Subcutaneous adipose tissue (tissue), 4 donors: Measurements from ENCODE around the gene NR6A1. TPM values are rescaled to one million over a fixed set of nuclear protein-coding genes. Genes with fewer than 3 reads are reported as not detected.

Experiments
- CTCF ChIP-seq: fragments of 450-650 bp; IDR thresholded peaks from one replicate; pipeline ENCODE4 v1.5.1; 2016; ENCODE audit warnings: low read depth, mild to moderate bottlenecking, control low read depth, antibody characterized with exemption, moderate library complexity
- small RNA-seq: library from RNA; depleted of rRNA; stranded (forward); fragments of <200 nt; gene quantifications from one replicate; pipeline ENCODE3, GENCODE V24; 2016
- total RNA-seq, 4 donors: library from RNA; depleted of rRNA; stranded (reverse); fragments of >200 nt; gene quantifications; one replicate each; pipeline ENCODE4 v1.1.0, GENCODE V29; 2016

The NR6A1 gene
- total RNA-seq, 4 donors from 2014 or later, result 0.65 to 4.4 (median 1.6) TPM

- TF ChIP-seq CTCF, result no peak
Measured at GRCh38 chr9:124469011-124469832, 301.9 kb downstream of the NR6A1 start.

- no peak for TF ChIP-seq CTCF
Measured at GRCh38 chr9:124468061-124468740, 302.9 kb downstream of the NR6A1 start.

- TF ChIP-seq CTCF, result no peak
Measured at GRCh38 chr9:124467410-124468060, 303.6 kb downstream of the NR6A1 start.

Small RNAs within 50 kb of the gene (small RNA-seq; reads per million reads assigned to genes)
- gene MIR181A2 (52.8 reads per million, percentile 96 among the genes with 10 or more reads in this experiment), gene MIR181B2 (8.6 reads per million, percentile 88 among the genes with 10 or more reads in this experiment), gene RN7SL302P (not detected)

Other genes starting within 250 kb of the NR6A1 start
- gene OLFML2A, start 5.8 kb upstream of the NR6A1 start, total RNA-seq, result 10 to 100 TPM in 2 of 4 donors, 1 to 10 TPM in 2; 6.7 to 38.2 (median 12.5) TPM
- gene WDR38, start 82.1 kb upstream of the NR6A1 start, total RNA-seq, result not detected
- 1,000 to 10,000 TPM; 1,659 to 2,605 (median 2,251) TPM for gene RPL35, start 90.6 kb upstream of the NR6A1 start, total RNA-seq
- gene ARPC5L, start 90.8 kb upstream of the NR6A1 start, total RNA-seq, result 10 to 100 TPM; 13.8 to 29.2 (median 16.3) TPM
- gene GOLGA1, start 169.8 kb upstream of the NR6A1 start, total RNA-seq, result 10 to 100 TPM; 15.1 to 26.0 (median 21.5) TPM